Large intestine (tissue), 1 donor: ENCODE data around the gene KMT5C. TPM values are rescaled to one million over a fixed set of nuclear protein-coding genes. Genes with fewer than 3 reads are reported as not detected.

Experiments
- polyA plus RNA-seq: library from polyadenylated mRNA; unstranded; fragments of 120-200 nt; gene quantifications from one replicate; pipeline ENCODE4 v1.2.1, GENCODE V29; 2013

The KMT5C gene
- polyA plus RNA-seq, 1 donor, result 21.5 TPM

Other genes starting within 250 kb of the KMT5C start
- gene PPP1R12C, start 222.2 kb upstream of the KMT5C start, polyA plus RNA-seq, result 94.4 TPM
- gene TNNT1, start 190.7 kb upstream of the KMT5C start, polyA plus RNA-seq, result 10.2 TPM
- 0.88 TPM for gene TNNI3, start 182.1 kb upstream of the KMT5C start, polyA plus RNA-seq
- 0.99 TPM for gene DNAAF3, start 173.3 kb upstream of the KMT5C start, polyA plus RNA-seq
- gene SYT5, start 159.6 kb upstream of the KMT5C start, polyA plus RNA-seq, result 9.1 TPM
- 28.1 TPM for gene PTPRH, start 130.4 kb upstream of the KMT5C start, polyA plus RNA-seq
- 69.0 TPM for gene TMEM86B, start 111.1 kb upstream of the KMT5C start, polyA plus RNA-seq
- 65.1 TPM for gene PPP6R1, start 80.9 kb upstream of the KMT5C start, polyA plus RNA-seq
- 29.4 TPM for gene HSPBP1, start 59.8 kb upstream of the KMT5C start, polyA plus RNA-seq
- 9.7 TPM for gene BRSK1, start 55.9 kb upstream of the KMT5C start, polyA plus RNA-seq
- gene TMEM150B, start 14.5 kb upstream of the KMT5C start, polyA plus RNA-seq, result 71.4 TPM
- gene COX6B2, start 14.8 kb downstream of the KMT5C start, polyA plus RNA-seq, result 1.3 TPM
- 0.03 TPM for gene GARIN5B, start 23.4 kb downstream of the KMT5C start, polyA plus RNA-seq
- 0.66 TPM for gene IL11, start 30.6 kb downstream of the KMT5C start, polyA plus RNA-seq
- 0.93 TPM for gene TMEM190, start 37.0 kb downstream of the KMT5C start, polyA plus RNA-seq
- gene TMEM238, start 44.4 kb downstream of the KMT5C start, polyA plus RNA-seq, result 8.7 TPM
- 2,127 TPM for gene RPL28, start 46.1 kb downstream of the KMT5C start, polyA plus RNA-seq
- gene UBE2S, start 67.9 kb downstream of the KMT5C start, polyA plus RNA-seq, result 29.9 TPM
- gene SHISA7, start 103.4 kb downstream of the KMT5C start, polyA plus RNA-seq, result 1.1 TPM
- 30.4 TPM for gene ISOC2, start 121.8 kb downstream of the KMT5C start, polyA plus RNA-seq
- not detected for gene C19orf85, start 124.9 kb downstream of the KMT5C start, polyA plus RNA-seq
- 5.6 TPM for gene ZNF628, start 136.7 kb downstream of the KMT5C start, polyA plus RNA-seq
- gene NAT14, start 145.3 kb downstream of the KMT5C start, polyA plus RNA-seq, result 14.0 TPM
- 4.0 TPM for gene SSC5D, start 148.6 kb downstream of the KMT5C start, polyA plus RNA-seq
- gene SBK2, start 197.3 kb downstream of the KMT5C start, polyA plus RNA-seq, result 0.66 TPM
- 0.15 TPM for gene SBK3, start 205.7 kb downstream of the KMT5C start, polyA plus RNA-seq
- gene ZNF579, start 241.0 kb downstream of the KMT5C start, polyA plus RNA-seq, result 14.9 TPM